AG04449 (cell line): Measurements from ENCODE around the gene CTNNA3.

Experiments used
- CTCF ChIA-PET: fragments of 350-600 bp; formaldehyde crosslinking; extraction: SDS; loops from one replicate; lab custom pipeline; 2021; ENCODE audit warnings: antibody characterized with exemption; lab: Yijun Ruan, JAX
- POLR2A ChIA-PET: fragments of 400-600, 350-600 bp; formaldehyde crosslinking; extraction: SDS; loops from one replicate; lab custom pipeline; 2020; ENCODE audit warnings: antibody characterized with exemption, inconsistent platforms; lab: Yijun Ruan, JAX
- DNase-seq: peaks from one replicate; pipeline ENCODE4 v3.0.0-alpha.2; 2010; ENCODE audit warnings: low read depth, low spot score
- H3K4me3 ChIP-seq: 2 replicates; pipeline ENCODE4 v1.5.1; 2011; ENCODE audit warnings: low read depth, mild to moderate bottlenecking, control low read depth, low read length
- CTCF ChIP-seq: IDR thresholded peaks from one replicate; pipeline ENCODE4 v1.5.1; 2011; ENCODE audit warnings: mild to moderate bottlenecking, moderate library complexity, low read length, control low read depth, inconsistent platforms; ENCODE audit not compliant: insufficient read depth; ENCODE audit errors: missing control alignments

Gene CTNNA3

GRCh38 chr10:66505003-66505657, 1190.9 kb downstream of the CTNNA3 start:
- TF ChIP-seq CTCF, result no peak
- CTCF ChIA-PET, result no interaction called here
- POLR2A ChIA-PET, result no interaction called here
- no peak for DNase-seq
- no peak overlapping the region for H3K4me3 ChIP-seq

GRCh38 chr10:66501356-66501755, 1194.6 kb downstream of the CTNNA3 start:
- ChIA-PET POLR2A (no interaction called here), CTCF (no interaction called here)
- no peak for TF ChIP-seq CTCF
- no peak overlapping the region for H3K4me3 ChIP-seq
- no peak for DNase-seq

- DNase-seq, result no peak
- TF ChIP-seq CTCF, result no peak
- H3K4me3 ChIP-seq, result no peak overlapping the region
- CTCF ChIA-PET, result no interaction called here
- POLR2A ChIA-PET, result no interaction called here
These were observed 1212.0 kb downstream of the CTNNA3 start for GRCh38 chr10:66483966-66484365.

- no peak for DNase-seq
- POLR2A ChIA-PET, result no interaction called here
- no peak overlapping the region for H3K4me3 ChIP-seq
- CTCF ChIA-PET, result no interaction called here
- TF ChIP-seq CTCF, result no peak
These were observed 1223.8 kb downstream of the CTNNA3 start for GRCh38 chr10:66472156-66472555.

GRCh38 chr10:66467042-66467441, 1229.0 kb downstream of the CTNNA3 start:
- H3K4me3 ChIP-seq, result no peak overlapping the region
- POLR2A ChIA-PET, result no interaction called here
- TF ChIP-seq CTCF, result no peak
- CTCF ChIA-PET, result no interaction called here
- no peak for DNase-seq

- POLR2A ChIA-PET, result no interaction called here
- DNase-seq, result no peak
- no peak overlapping the region for H3K4me3 ChIP-seq
- CTCF ChIA-PET, result no interaction called here
- TF ChIP-seq CTCF, result no peak
These were observed 1229.4 kb downstream of the CTNNA3 start for GRCh38 chr10:66466622-66467021.
